IPS-NIHi7 (cell line): Measurements from ENCODE around the gene VN1R2.
"Not testable (repeated sequence)": the region's sequence is repeated elsewhere in the genome, so short reads cannot be mapped to it uniquely, and the experiment has no call there.

Source experiments
- DNase-seq: peaks from one replicate; pipeline ENCODE4 v3.0.0; 2012; ENCODE audit warnings: mixed read lengths; ENCODE audit errors: extremely low spot score

VN1R2 gene

GRCh38 chr19:53257715-53258342 is at the start of gene VN1R2:
Gene VN1R2 (plus strand): TSS chr19:53258292. CDS start chr19:53258376, 84 bp downstream.
- DNase-seq = not testable (repeated sequence)

- not testable (repeated sequence) for DNase-seq
These were observed 46.5 kb upstream of the VN1R2 start for GRCh38 chr19:53211554-53211953.

GRCh38 chr19:53212703-53213320 is 45.3 kb upstream of the VN1R2 start:
- DNase-seq = no peak

GRCh38 chr19:53222716-53223115 is 35.4 kb upstream of the VN1R2 start:
- DNase-seq = not testable (repeated sequence)

GRCh38 chr19:53224606-53225005 is 33.5 kb upstream of the VN1R2 start:
- no peak for DNase-seq

- no peak for DNase-seq
These were observed 20.8 kb upstream of the VN1R2 start for GRCh38 chr19:53237114-53237777.

- DNase-seq = no peak
These were observed 11.6 kb upstream of the VN1R2 start for GRCh38 chr19:53246498-53246897.

- DNase-seq = peak; percentile 98
These were observed 3.4 kb upstream of the VN1R2 start, which contains the start of gene ZNF677 for GRCh38 chr19:53254411-53255341. Gene ZNF677 (minus strand): TSS chr19:53254873. CDS start chr19:53251550, 3,323 bp downstream.

GRCh38 chr19:53267623-53268022 is 9.5 kb downstream of the VN1R2 start, which contains the start of gene VN1R4:
Gene VN1R4 (minus strand): TSS chr19:53267723. CDS start chr19:53267665, 58 bp downstream.
- DNase-seq = not testable (repeated sequence)

- not testable (repeated sequence) for DNase-seq
These were observed 11.8 kb downstream of the VN1R2 start for GRCh38 chr19:53269861-53270260.

GRCh38 chr19:53272044-53272443 is 14.0 kb downstream of the VN1R2 start:
- DNase-seq = no peak

- no peak for DNase-seq
These were observed 17.4 kb downstream of the VN1R2 start for GRCh38 chr19:53275480-53275879.

- DNase-seq = not testable (repeated sequence)
These were observed 23.9 kb downstream of the VN1R2 start for GRCh38 chr19:53281947-53282346.

- DNase-seq = no peak
These were observed 27.0 kb downstream of the VN1R2 start for GRCh38 chr19:53285087-53285486.

GRCh38 chr19:53290758-53291549 is 32.9 kb downstream of the VN1R2 start:
- no peak for DNase-seq

- no peak for DNase-seq
These were observed 36.8 kb downstream of the VN1R2 start for GRCh38 chr19:53294786-53295441.

GRCh38 chr19:53301341-53301740 is 43.2 kb downstream of the VN1R2 start:
- not testable (repeated sequence) for DNase-seq

GRCh38 chr19:53308339-53308811 is 50.3 kb downstream of the VN1R2 start:
- peak; percentile 89 for DNase-seq
